HG02870 (cell line): ENCODE data around the gene ZSWIM8.
"Not testable (repeated sequence)": the region's sequence is repeated elsewhere in the genome, so short reads cannot be mapped to it uniquely, and the experiment has no call there.

ENCODE experiments used
- ATAC-seq: cut with Tn5 transposase; IDR thresholded peaks from one replicate; pipeline ENCODE4 v1.9.1; 2021; ENCODE audit warnings: mild to moderate bottlenecking, moderate library complexity; ENCODE audit not compliant: unreplicated experiment

ZSWIM8 gene

GRCh38 chr10:73773152-73773879 lies 12.1 kb upstream of the ZSWIM8 start:
- ATAC-seq: no peak

- no peak for ATAC-seq
Observed at GRCh38 chr10:73774637-73775036, 10.8 kb upstream of the ZSWIM8 start.

- ATAC-seq: no peak
Observed at GRCh38 chr10:73779018-73779417, 6.4 kb upstream of the ZSWIM8 start.

- ATAC-seq: no peak
Observed at GRCh38 chr10:73779539-73780197, 5.7 kb upstream of the ZSWIM8 start.

GRCh38 chr10:73780301-73780700 lies 5.1 kb upstream of the ZSWIM8 start:
- ATAC-seq: no peak

GRCh38 chr10:73780966-73781365 lies 4.4 kb upstream of the ZSWIM8 start:
- ATAC-seq: no peak

- ATAC-seq: no peak
Observed at GRCh38 chr10:73781548-73781878, 3.9 kb upstream of the ZSWIM8 start.

- peak; percentile 55 for ATAC-seq
Observed at GRCh38 chr10:73781879-73782748, 3.3 kb upstream of the ZSWIM8 start, which contains the start of gene CHCHD1. TSS of gene CHCHD1 (plus strand) at chr10:73782048. CDS start at chr10:73782076, 28 bp downstream.

GRCh38 chr10:73782749-73783085 lies 2.7 kb upstream of the ZSWIM8 start:
- ATAC-seq: no peak

GRCh38 chr10:73785721-73786511 lies 510 bp downstream of the ZSWIM8 start:
- ATAC-seq: no peak

- ATAC-seq: no peak
Observed at GRCh38 chr10:73786512-73786885, 1.1 kb downstream of the ZSWIM8 start.

GRCh38 chr10:73787031-73787800 lies 1.8 kb downstream of the ZSWIM8 start:
- not testable (repeated sequence) for ATAC-seq

GRCh38 chr10:73788864-73789658 lies 3.7 kb downstream of the ZSWIM8 start:
- no peak for ATAC-seq

- ATAC-seq: no peak
Observed at GRCh38 chr10:73789659-73790055, 4.3 kb downstream of the ZSWIM8 start.

GRCh38 chr10:73790886-73791625 lies 5.7 kb downstream of the ZSWIM8 start:
- no peak for ATAC-seq

- ATAC-seq: no peak
Observed at GRCh38 chr10:73791871-73792400, 6.5 kb downstream of the ZSWIM8 start.

GRCh38 chr10:73793456-73793855 lies 8.1 kb downstream of the ZSWIM8 start:
- ATAC-seq: no peak

GRCh38 chr10:73795491-73795890 lies 10.1 kb downstream of the ZSWIM8 start:
- ATAC-seq: not testable (repeated sequence)
